GM12875 (cell line): ENCODE data around the gene GAK.

Experiments
- H3K4me3 ChIP-seq: one replicate; pipeline ENCODE4 v1.5.1; 2011; ENCODE audit warnings: low read depth, low read length, control low read depth
- CTCF ChIP-seq: IDR thresholded peaks from 2 replicates; pipeline ENCODE4 v1.5.1; 2011; ENCODE audit warnings: low read depth, mild to moderate bottlenecking, control low read depth, inconsistent platforms, low read length, moderate library complexity, borderline replicate concordance; ENCODE audit not compliant: insufficient read depth

The GAK gene

GRCh38 chr4:875818-876423, 56.2 kb downstream of the GAK start:
- H3K4me3 ChIP-seq: no peak overlapping the region
- no peak for TF ChIP-seq CTCF

GRCh38 chr4:874971-875817, 56.9 kb downstream of the GAK start:
- no peak for TF ChIP-seq CTCF
- no peak overlapping the region for H3K4me3 ChIP-seq

GRCh38 chr4:874056-874455, 58.1 kb downstream of the GAK start:
- TF ChIP-seq CTCF: no peak
- no peak overlapping the region for H3K4me3 ChIP-seq

GRCh38 chr4:872241-872981, 59.7 kb downstream of the GAK start:
- no peak for TF ChIP-seq CTCF

GRCh38 chr4:871484-871883, 60.6 kb downstream of the GAK start:
- no peak overlapping the region for H3K4me3 ChIP-seq
- no peak for TF ChIP-seq CTCF

More at GRCh38 chr4:872241-872981, 59.7 kb downstream of the GAK start:
- no peak overlapping the region for H3K4me3 ChIP-seq

GRCh38 chr4:870951-871350, 61.2 kb downstream of the GAK start:
- TF ChIP-seq CTCF: no peak
- no peak overlapping the region for H3K4me3 ChIP-seq

- no peak for TF ChIP-seq CTCF
- H3K4me3 ChIP-seq: no peak overlapping the region
These were observed 62.3 kb downstream of the GAK start for GRCh38 chr4:869776-870175.
